ENCODE measurements around the gene GABRR3.

DNA sequence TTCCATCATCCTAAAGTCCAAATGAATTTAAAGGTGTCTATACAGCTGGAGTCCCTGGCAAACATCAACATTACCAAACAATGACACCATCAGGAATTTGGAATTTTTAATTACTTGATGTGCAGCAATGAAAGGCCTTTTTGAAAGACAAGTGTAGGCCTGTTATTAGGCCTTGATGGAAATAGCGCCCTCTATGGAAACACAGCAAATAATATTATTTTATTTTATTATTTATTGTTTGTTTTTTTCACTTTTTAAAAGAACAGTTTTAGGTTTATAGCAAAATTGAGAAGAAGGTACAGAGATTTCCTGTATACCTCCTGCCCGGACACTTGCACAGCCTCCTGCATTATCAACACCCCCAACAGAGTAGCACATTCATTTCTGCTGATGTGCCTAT, 33.7 kb upstream of the GABRR3 start:
- TF ChIP-seq EZH2 (IDR thresholded peaks at IDR 0.05) (no peak), POLR2AphosphoS5 (IDR thresholded peaks at IDR 0.05; ENCODE audit: borderline replicate concordance, low read depth, low read length) (no peak)

Measured in SK-N-MC (cell line).